Endothelial cell of umbilical vein (primary cell): Measurements from ENCODE around the gene GMEB2. TPM values are rescaled to one million over a fixed set of nuclear protein-coding genes. Genes with fewer than 3 reads are reported as not detected.

Source experiments
- BruUV-seq: library from RNA; stranded (reverse); fragments of 400-500 nt; replicated peaks from 2 replicates; lab custom pipeline; 2021; lab: Mats Ljungman, UMichigan
- CTCF ChIA-PET: fragments of 300-600, 350-600 bp; sonication (Branson Sonifier 250); formaldehyde crosslinking; loops from one replicate; lab custom pipeline; 2021; ENCODE audit warnings: antibody characterized with exemption, inconsistent platforms; lab: Charles Lee
- POLR2A ChIA-PET: fragments of 300-600, 350-600 bp; sonication (Branson Sonifier 250); formaldehyde crosslinking; loops from one replicate; lab custom pipeline; 2021; ENCODE audit warnings: antibody characterized with exemption, inconsistent platforms; lab: Charles Lee
- DNase-seq: peaks from one replicate; pipeline ENCODE4 v3.0.0-alpha.2; 2011; ENCODE audit warnings: low read depth, low spot score
- FAIRE-seq: peaks from 2 replicates; lab custom pipeline; 2011; peaks lifted over from hg19 to GRCh38; lab: Jason Lieb, UNC
- H2AFZ ChIP-seq: 2 replicates; pipeline ENCODE4 v1.6.0; 2012; ENCODE audit warnings: low read depth, low read length, control low read depth, inconsistent platforms
- H3K27ac ChIP-seq: 2 replicates; pipeline ENCODE4 v1.5.1; 2011; ENCODE audit warnings: low read depth, mild to moderate bottlenecking, control low read depth, low read length, moderate library complexity; ENCODE audit not compliant: insufficient read depth
- H3K27me3 ChIP-seq, 2 experiments: 2 replicates each; pipeline versions ENCODE4 v1.6.0 to v1.6.1; 2011; ENCODE audit warnings: low read length in 2 of 2, mixed read lengths in 1 of 2; ENCODE audit not compliant: control insufficient read depth in 2 of 2, insufficient read depth in 2 of 2
- H3K36me3 ChIP-seq, 2 experiments: 2 replicates in 1 of 2; 3 replicates in 1 of 2; pipeline ENCODE4 v1.5.1; 2011; ENCODE audit warnings: low read length in 2 of 2, mild to moderate bottlenecking in 1 of 2, moderate library complexity in 1 of 2; ENCODE audit not compliant: control insufficient read depth in 2 of 2, insufficient read depth in 2 of 2; ENCODE audit errors: extremely low read depth in 1 of 2
- H3K4me1 ChIP-seq: 3 replicates; pipeline ENCODE4 v1.5.1; 2011; ENCODE audit warnings: mild to moderate bottlenecking, low read length; ENCODE audit not compliant: control insufficient read depth, insufficient read depth; ENCODE audit errors: extremely low read depth
- H3K4me2 ChIP-seq: 2 replicates; pipeline ENCODE4 v1.6.1; 2011; ENCODE audit warnings: low read length, control low read depth, mixed read lengths; ENCODE audit not compliant: insufficient read depth
- H3K4me3 ChIP-seq, 3 experiments: fragments of 200-600 bp in 1 of 3; sonication (generic), shearing (Covaris generic) in 1 of 3; replicated peaks in 1 of 3; 2 replicates each; pipeline ENCODE4 v1.5.1; 2011 to 2016; ENCODE audit warnings: control low read depth in 3 of 3, low read length in 3 of 3, mild to moderate bottlenecking in 2 of 3, inconsistent platforms in 1 of 3, low read depth in 1 of 3, moderate library complexity in 1 of 3; ENCODE audit not compliant: insufficient read depth in 1 of 3
- H3K79me2 ChIP-seq: 2 replicates; pipeline ENCODE4 v1.6.0; 2012; ENCODE audit warnings: low read length, inconsistent platforms; ENCODE audit not compliant: control insufficient read depth, insufficient read depth
- H3K9ac ChIP-seq: replicated peaks from 2 replicates; pipeline ENCODE3; 2011; ENCODE audit warnings: low read length, control low read depth; ENCODE audit not compliant: insufficient read depth; ENCODE audit errors: extremely low read depth
- H3K9me1 ChIP-seq: replicated peaks from 3 replicates; pipeline ENCODE4 v1.6.0; 2011; ENCODE audit warnings: mild to moderate bottlenecking, low read length; ENCODE audit not compliant: control insufficient read depth, insufficient read depth; ENCODE audit errors: extremely low read depth
- H3K9me3 ChIP-seq: replicated peaks from 2 replicates; pipeline ENCODE4 v1.5.1; 2012; ENCODE audit warnings: low read length, inconsistent platforms; ENCODE audit not compliant: control insufficient read depth, insufficient read depth
- H4K20me1 ChIP-seq: replicated peaks from 2 replicates; pipeline ENCODE3; 2011; ENCODE audit warnings: mild to moderate bottlenecking, low read length; ENCODE audit not compliant: control insufficient read depth, insufficient read depth; ENCODE audit errors: extremely low read depth
- EZH2 ChIP-seq: IDR thresholded peaks from 2 replicates; pipeline ENCODE4 v1.6.1; 2012; ENCODE audit warnings: borderline replicate concordance, low read depth, mild to moderate bottlenecking, moderate library complexity, low read length, inconsistent platforms; ENCODE audit not compliant: severe bottlenecking
- FOS ChIP-seq: IDR thresholded peaks from 2 replicates; pipeline ENCODE4 v1.6.1; 2011; ENCODE audit warnings: mild to moderate bottlenecking, low read length, moderate library complexity, borderline replicate concordance; ENCODE audit not compliant: insufficient read depth
- GATA2 ChIP-seq: IDR thresholded peaks from 2 replicates; pipeline ENCODE4 v1.7.0; 2011; ENCODE audit warnings: low read depth, mild to moderate bottlenecking, moderate library complexity, mixed read lengths, low read length; ENCODE audit not compliant: insufficient read length, insufficient read depth
- JUN ChIP-seq: IDR thresholded peaks from 2 replicates; pipeline ENCODE4 v1.6.1; 2011; ENCODE audit warnings: borderline replicate concordance, low read depth; ENCODE audit not compliant: insufficient read length, insufficient read depth
- MYC ChIP-seq: IDR thresholded peaks from one replicate; pipeline ENCODE4 v1.6.1; 2011; ENCODE audit warnings: mild to moderate bottlenecking, low read depth, low read length
- POLR2A ChIP-seq: IDR thresholded peaks from 2 replicates; pipeline ENCODE4 v1.6.1; 2012; ENCODE audit warnings: low read depth, mild to moderate bottlenecking, control low read depth, low read length
- POLR2AphosphoS5 ChIP-seq: IDR thresholded peaks from 2 replicates; pipeline ENCODE4 v1.6.1; 2012; ENCODE audit warnings: low read depth, mild to moderate bottlenecking, control low read depth, low read length, moderate library complexity; ENCODE audit not compliant: insufficient read depth
- dilution Hi-C: fragments of 300-500 bp; cut with MboI; formaldehyde crosslinking; loops from one replicate; pipeline ENCODE4 v1.15.0; 2019; ENCODE audit warnings: low sequenced_read_pairs; ENCODE audit not compliant: extremely low pct_ligation_motif_present
- intact Hi-C: fragments of 100-400 bp; cut with micrococcal nuclease; formaldehyde crosslinking; loops from one replicate; pipeline ENCODE4 v1.10.0; 2022
- polyA plus RNA-seq, 4 experiments: library from polyadenylated mRNA; depleted of rRNA in 3 of 4; stranded (reverse) in 3 of 4; unstranded in 1 of 4; fragments of >200 nt; gene quantifications; 2 replicates each; pipeline versions ENCODE4 v1.2.1 to v1.2.3, GENCODE V29; 2011 to 2012; ENCODE audit warnings: missing spikeins in 1 of 4
- total RNA-seq: library from RNA; stranded (reverse); gene quantifications from 2 replicates; pipeline ENCODE4 v1.2.3, GENCODE V29; 2021
- TF ChIP-seq, protein P1 (sequence below), 2 donors: IDR thresholded peaks; 1 replicate in 1 of 2; 2 replicates in 1 of 2; pipeline ENCODE4 v1.5.1; 2011; ENCODE audit warnings: low read length in 2 of 2, mild to moderate bottlenecking in 2 of 2, moderate library complexity in 2 of 2, control low read depth in 1 of 2, inconsistent platforms in 1 of 2, low read depth in 1 of 2; ENCODE audit not compliant: insufficient read depth in 1 of 2; ENCODE audit errors: extremely low read depth in 1 of 2
- TF ChIP-seq, protein P2 (sequence below): IDR thresholded peaks from 2 replicates; pipeline ENCODE4 v1.6.1; 2011; ENCODE audit not compliant: insufficient read depth, insufficient read length

Gene GMEB2
- total and polyA plus RNA-seq, 2 donors (not counting 3 experiments of a cell fraction or from before 2014, with no cell fraction given), result 12.7 to 14.1 TPM

GRCh38 chr20:63664861-63665594 lies 38.1 kb upstream of the GMEB2 start:
- TF ChIP-seq JUN, result no peak
- no peak for TF ChIP-seq GATA2
- TF ChIP-seq POLR2A, result no peak
- TF ChIP-seq EZH2, result no peak
- TF ChIP-seq, protein P1, sequence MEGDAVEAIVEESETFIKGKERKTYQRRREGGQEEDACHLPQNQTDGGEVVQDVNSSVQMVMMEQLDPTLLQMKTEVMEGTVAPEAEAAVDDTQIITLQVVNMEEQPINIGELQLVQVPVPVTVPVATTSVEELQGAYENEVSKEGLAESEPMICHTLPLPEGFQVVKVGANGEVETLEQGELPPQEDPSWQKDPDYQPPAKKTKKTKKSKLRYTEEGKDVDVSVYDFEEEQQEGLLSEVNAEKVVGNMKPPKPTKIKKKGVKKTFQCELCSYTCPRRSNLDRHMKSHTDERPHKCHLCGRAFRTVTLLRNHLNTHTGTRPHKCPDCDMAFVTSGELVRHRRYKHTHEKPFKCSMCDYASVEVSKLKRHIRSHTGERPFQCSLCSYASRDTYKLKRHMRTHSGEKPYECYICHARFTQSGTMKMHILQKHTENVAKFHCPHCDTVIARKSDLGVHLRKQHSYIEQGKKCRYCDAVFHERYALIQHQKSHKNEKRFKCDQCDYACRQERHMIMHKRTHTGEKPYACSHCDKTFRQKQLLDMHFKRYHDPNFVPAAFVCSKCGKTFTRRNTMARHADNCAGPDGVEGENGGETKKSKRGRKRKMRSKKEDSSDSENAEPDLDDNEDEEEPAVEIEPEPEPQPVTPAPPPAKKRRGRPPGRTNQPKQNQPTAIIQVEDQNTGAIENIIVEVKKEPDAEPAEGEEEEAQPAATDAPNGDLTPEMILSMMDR (IDR thresholded peaks at IDR 0.05; ENCODE audit: extremely low read depth in 1 of 2, insufficient read depth in 1 of 2, low read depth in 1 of 2, low read length in 2 of 2), result no peak
- no peak for TF ChIP-seq POLR2AphosphoS5
- TF ChIP-seq MYC, result no peak
- TF ChIP-seq, protein P2, sequence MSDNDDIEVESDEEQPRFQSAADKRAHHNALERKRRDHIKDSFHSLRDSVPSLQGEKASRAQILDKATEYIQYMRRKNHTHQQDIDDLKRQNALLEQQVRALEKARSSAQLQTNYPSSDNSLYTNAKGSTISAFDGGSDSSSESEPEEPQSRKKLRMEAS, result no peak
- no peak for TF ChIP-seq FOS
- H2AFZ ChIP-seq, result no peak overlapping the region
- dilution Hi-C loops (no loop called here), intact Hi-C loops (no loop called here)
- FAIRE-seq (no peak), DNase-seq (no peak)
- H3K9me3 ChIP-seq, result no peaks in the 10 kb centered on the region
- no peaks in the 10 kb centered on the region for H3K9me1 ChIP-seq
- no peak overlapping the region for H3K4me3 ChIP-seq
- no peaks in the 10 kb centered on the region for H3K27me3 ChIP-seq
- H3K9ac ChIP-seq, result no peak overlapping the region
- no TSS peak for BruUV-seq
- H4K20me1 ChIP-seq, result no peaks in the 10 kb centered on the region
- peaks cover 10% of the 10 kb centered on the region for H3K79me2 ChIP-seq
- peaks cover 2 to 38% of the 10 kb centered on the region in 2 experiments for H3K36me3 ChIP-seq
- ChIA-PET POLR2A (no interaction called here), CTCF (interaction anchor here (1.4 kb wide), 1 partner anchor 22 kb away, joined by 3 read pairs; no protein-coding TSS in a partner anchor)
- no peak overlapping the region for H3K4me2 ChIP-seq
- no peaks in the 10 kb centered on the region for H3K4me1 ChIP-seq
- H3K27ac ChIP-seq, result no peak overlapping the region
